ENCODE measurements around the gene ADIPOR1.
A peak's percentile ranks its signal among the peaks of the same experiment; 100 is the strongest.

The ADIPOR1 gene

DNA sequence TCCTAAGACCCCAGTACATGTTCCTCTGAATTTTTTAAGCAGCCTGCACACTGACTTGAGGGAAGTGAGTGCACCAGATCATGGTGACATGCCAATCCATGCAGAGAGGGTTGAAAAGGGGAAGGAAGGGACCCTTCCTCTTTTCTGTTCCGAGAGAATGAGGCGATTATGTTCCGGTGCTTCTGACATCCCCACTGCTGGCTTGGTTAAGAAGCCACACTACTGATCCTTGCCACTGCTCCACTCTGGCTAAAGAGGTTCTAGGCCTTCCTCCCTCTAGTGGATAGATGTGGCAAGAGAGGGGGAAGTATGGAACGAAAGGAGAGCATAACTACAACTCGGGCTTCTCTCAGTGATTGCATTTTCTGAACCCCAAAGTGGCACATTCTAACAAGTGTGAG, 10.8 kb upstream of the ADIPOR1 start:
- peak; percentile 81 for DNase-seq (ENCODE audit: low spot score)

DNA sequence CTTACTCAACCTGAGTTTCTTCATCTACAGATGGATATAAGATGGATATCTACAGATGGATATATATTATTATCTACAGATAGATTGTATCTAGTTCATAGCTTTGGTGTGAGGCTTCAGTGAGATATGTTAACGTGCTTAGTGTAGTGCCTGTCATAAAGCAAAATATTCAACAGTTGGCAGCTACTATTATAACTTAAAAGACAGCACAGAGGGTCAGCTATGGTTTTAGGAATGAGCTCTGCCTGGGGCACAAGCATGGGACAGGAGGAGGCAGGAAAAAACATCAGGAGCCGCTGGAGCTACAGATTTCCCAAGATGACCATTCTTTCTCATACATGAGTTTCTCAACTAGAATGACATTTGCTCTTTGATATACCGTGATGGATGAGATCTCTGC, 10.2 kb upstream of the ADIPOR1 start:
- DNase-seq (ENCODE audit: low spot score) = no peak

DNA sequence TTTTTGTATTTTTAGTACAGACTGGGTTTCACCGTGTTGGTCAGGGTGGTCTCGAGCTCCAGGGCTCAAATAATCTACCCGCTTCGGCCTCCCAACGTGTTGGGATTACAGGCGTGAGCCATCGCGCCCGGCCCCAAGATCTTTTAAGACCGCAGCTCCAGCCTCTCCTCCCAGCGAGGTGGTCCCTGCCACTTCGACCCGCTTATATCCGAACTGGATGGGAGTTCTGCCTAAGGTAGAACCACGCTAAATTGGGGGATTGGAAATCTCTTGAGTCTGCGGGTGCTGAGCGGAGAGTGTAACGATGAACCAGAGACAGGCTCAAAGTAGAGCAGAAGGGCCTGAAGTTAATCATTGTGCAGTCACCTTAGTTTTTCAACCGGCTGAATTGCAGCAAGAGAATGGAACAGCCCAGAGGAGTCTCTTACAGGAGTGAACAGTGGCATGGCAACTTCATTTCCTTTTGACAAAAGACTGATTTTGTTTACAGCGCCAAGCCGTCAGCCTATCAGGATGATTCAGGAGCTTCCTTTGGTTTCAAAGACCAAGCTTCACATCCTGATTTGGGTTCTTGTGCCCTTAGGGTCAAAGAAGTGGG, 9.7 kb upstream of the ADIPOR1 start:
- DNase-seq (ENCODE audit: low spot score) = peak; percentile 46

DNA sequence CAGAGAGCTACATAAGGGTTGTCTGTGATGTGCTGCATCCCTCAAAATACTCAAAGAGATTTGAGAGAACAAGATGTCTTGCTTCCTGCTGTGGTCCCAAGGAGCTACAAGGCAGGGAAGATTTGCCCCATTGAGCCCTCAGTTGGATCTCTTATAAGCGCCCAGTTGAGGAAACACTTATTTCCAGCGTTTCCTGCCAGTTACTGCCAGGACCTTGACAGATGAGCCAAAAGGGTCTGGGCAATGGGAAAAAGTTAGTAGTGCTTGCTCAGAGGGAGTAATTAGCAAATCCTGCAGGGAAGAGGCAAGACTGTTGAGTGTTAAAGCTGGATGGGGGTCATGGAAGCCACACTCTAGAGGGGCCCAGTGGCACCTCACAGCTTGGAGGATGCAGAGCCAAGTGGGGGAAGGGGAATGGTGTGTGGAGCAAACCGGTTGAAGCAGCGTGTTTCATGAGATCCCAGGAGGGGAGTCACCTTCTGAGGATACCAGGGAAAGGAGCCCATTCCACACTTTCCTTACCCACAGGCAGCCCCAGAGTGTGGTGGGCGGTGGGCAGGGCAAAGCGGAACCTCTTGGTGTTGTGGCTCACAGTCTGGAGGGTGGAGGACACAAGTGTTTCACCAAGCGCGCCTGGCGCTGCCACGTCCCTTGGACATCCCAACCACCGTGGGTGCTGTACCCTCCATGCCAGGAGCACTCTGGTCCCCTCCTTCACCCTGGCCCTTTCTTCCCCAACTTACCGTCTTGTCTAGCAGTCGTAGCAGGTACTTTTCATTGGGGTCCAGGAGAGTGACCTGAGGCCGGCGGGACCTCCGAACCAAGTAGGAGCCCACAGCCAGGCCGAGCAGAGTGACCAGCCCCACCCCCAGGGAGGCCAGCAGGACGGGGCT, 8.1 kb upstream of the ADIPOR1 start:
- no peak for DNase-seq (ENCODE audit: low spot score)

DNA sequence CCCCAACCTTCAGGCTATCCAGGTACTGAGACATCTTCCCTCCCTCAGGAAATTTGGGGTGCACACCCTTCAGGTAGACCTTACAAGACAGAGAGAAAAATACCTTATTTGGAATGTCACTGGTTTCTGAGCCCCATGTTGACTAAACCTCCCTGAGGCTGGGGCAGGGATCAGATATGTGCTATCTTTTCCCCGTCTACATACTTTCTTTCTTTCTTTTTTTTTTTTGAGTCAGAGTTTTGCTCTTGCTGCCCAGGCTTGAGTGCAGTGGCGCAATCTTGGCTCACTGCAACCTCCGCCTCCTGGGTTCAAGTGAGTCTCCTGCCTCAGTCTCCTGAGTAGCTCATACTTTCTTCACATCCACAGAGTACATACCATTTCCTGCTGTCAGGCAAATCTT, 7.3 kb upstream of the ADIPOR1 start:
- no peak for DNase-seq (ENCODE audit: low spot score)

DNA sequence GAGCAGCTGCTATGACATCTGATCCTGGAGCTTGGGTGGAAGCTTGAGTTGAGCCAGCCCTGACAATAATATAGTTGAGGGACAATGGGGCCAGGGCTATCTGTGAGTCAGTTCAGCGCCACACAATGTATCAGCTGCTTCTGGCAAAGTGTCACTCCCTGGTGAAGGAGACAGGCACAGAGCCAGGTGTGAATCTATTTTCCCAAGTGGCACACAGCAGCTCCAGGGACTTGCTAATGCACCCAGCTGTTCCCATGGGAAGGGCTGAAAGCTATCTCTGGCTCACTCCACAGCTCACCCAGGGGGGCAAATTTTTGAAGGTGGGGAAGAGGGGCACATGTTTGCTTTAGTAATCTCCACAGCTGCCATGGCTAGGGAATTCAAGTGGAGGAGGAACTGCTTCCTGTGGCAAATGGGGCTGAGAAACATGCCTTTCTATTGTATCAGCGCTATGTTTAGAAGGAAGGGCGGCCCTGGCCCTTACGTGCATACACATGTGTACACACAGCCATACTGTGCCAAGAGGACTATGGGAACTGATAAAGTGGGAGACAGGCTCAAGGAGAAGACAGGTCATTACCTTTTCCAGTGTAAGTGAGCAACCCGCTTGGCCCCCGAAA, 6.8 kb upstream of the ADIPOR1 start:
- DNase-seq (ENCODE audit: low spot score) = no peak

DNA sequence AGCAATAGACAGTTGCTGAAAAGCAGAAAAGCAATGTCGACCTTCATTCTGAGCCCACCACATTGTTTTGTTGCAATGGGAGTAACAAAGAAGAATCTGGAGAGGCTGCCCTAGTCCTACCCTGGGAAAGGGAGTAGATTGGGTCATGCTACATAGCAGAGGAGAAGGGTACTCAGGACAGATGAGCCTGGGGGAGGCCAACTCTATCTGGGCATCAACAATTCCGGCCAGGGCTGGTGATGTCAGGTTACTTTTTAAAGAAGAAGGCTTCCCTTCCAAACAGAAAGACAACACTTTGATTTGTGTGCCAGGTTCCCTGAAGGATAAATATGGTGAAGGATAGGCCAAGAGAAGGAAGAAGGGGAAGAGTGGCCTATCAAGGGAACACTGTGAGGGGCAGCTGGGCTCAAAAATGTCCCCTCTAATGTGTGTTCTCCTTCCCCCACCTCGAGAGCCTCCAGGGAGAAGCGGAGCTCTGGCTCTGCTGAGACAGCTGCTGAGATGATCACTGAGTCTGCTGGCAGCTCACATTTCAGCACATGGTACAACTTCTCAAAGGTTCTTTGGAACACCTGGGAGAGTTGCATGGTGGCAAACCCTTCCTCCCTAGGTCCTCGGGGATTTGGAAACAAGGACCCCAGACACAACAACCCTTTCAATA, 3.2 kb upstream of the ADIPOR1 start:
- DNase-seq (ENCODE audit: low spot score) = no peak

DNA sequence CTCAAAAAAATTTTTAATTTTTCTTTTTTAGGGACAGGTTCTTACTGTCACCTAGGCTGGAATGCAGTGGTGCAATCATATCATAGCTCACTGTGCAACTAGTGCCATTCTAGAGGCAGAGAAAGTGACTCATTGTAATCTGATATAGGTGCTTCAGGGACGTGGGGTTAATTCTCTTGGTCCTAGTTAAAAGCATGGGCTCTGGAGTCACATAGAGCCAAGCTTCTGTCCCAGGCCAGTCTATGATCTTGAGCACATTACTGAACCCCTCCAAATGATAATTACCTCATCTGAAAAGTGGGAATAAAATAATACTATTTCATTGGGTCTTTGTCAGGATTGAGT, 1.1 kb upstream of the ADIPOR1 start:
- DNase-seq (ENCODE audit: low spot score) = peak; percentile 40

DNA sequence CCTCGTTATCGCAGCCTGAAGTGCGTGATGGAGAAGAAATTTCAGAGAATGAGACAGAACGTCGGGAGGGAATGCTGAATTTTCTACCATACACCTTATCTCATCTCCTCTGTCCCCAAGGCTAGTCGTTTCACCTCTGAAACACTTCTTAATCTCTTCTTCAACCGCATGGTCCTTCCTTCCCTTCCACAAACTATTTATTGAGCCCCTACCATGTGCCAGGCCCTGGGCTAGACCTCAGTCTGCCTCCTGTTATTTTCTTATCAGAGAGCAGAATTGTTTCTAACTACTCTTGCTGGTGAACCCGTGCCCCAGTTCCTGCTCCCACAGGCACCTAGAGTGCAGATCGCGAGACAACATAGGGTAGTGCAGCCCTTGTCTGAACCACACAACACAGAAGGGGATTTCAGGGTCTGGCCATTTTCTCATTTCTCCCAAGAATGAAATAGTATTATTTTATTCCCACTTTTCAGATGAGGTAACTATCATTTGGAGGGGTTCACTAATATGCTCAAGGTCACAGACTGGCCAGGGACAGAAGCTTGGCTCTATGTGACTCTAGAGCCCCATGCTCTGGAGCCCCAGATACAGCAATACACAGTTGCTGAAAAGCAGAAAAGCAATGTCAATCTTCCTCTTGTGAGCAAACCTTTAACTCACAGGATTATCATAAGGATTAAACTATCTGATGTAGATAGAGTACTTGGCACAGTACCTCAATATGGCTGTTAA, 598 bp upstream of the ADIPOR1 start:
- peak; percentile 38 for DNase-seq (ENCODE audit: low spot score)

DNA sequence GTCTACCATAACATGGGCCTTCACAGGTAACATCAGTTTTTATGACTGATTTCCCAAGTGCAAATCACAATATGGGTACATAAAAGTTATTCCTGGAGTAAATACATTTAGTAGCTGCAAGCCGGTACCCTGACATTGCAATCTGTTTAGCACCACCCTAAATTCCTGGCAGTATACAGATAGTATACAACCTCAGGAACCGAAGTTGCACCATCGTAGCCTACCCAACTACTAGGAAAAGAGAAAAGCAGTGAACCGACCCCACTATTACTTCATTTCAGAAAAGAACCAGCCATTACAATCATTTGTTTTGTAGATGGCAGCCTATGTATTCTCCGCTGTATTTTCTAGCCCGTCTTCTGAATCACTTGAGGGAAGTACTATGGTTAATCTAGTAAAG, 1.1 kb downstream of the ADIPOR1 start:
- no peak for DNase-seq (ENCODE audit: low spot score)

DNA sequence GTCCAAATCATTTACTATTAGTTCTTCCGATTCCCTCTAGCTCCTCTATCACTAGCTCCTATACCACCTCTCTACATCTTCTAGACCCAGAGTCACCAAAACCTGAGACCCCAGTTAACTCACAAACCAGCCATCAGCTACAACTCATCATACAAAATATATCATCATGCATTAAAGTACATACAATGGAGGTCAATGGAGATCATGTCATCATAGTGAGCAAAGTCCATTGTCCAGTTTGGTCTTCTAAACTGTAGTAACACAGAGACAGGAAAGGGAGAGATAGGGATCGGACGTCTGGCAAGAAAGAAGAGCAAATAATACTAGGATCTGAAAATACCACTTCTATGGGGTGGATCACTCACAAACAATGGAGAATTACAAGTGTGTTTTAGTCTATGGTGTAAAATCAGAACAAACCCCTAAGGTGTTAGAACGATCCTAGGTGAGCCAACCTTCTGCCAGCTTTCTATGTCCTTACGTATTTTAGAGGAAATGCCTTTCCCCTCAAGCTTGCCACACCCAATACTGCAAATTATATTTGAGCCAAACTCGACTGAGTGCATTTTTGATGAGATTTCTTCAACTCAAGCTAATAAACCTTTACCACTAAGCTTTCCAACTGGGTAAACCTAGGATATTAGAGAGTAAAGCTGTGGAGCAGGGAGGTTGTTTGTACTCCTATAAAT, 3.9 kb downstream of the ADIPOR1 start:
- DNase-seq (ENCODE audit: low spot score) = no peak

DNA sequence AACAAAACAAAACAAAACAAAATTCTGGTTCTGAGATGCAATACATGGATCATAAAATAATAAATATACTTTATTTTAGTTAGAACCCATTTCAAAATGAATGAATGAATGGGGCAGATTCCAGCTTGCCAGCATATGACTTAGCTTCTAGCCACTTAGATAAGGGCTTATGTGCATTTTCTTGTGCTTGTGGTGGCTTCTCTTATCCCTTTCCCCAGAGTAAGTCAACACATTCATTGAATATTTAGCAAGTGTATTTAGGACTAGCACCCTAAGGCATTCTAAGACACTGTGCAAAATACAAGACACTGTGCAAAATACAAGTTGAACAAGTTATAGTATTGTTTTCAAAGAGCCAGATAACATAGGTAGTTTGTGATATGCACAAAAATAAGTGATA, 4.7 kb downstream of the ADIPOR1 start:
- DNase-seq (ENCODE audit: low spot score) = no peak

DNA sequence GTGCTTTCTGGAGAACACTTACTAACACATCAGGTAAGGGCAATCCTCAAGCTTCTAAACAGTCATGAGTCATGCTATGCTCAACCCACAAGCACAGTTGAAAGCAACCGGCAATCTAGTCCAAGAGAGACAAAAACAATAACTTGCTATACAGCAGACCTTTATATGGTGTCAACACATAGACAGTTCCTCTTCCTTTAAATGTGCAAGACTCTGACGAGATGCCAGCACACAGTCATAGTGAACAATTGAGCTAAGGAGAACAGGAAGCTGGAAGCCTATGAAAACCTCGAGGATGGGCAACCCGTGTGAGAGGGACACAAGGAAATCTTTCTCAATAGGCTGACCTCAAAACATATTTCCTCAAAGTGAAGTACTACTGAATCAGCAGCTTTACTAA, 5.3 kb downstream of the ADIPOR1 start:
- no peak for DNase-seq (ENCODE audit: low spot score)

DNA sequence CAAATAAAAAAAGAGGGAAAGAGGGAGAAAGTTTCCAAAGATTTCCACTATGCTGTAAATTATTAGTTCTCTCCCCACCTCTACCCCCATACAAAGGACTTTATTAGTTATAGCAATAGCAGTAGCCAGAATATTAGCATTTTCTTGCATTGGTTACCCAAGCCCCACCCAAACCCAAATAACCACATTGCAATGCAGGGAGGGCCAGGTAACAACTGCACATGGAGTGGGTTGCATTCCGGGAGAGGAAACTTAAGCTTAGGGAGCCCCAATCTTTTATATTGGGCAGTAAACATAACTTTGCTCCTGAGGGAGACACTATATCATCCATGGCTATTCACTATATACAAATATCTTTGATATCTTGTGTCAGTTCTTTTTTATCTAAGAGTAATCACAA, 6.0 kb downstream of the ADIPOR1 start:
- DNase-seq (ENCODE audit: low spot score) = no peak

DNA sequence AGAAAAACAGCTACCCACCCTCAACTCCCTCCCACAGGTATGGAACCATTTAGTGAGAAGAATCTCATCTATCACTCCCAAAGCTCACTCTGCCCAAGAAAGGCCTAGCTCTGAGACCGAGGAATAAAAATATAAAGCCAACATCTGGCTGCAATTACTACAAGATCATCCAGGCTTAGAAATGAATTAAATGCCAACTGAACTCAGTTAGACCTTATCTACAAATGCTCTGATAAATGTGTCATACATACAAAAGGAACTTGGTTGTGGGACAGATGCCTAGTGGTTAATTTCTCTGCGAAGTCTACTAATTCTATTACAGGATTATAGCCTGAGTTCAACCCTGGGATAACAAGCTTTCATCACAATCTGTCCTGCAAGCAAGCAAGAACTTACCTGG, 6.7 kb downstream of the ADIPOR1 start:
- DNase-seq (ENCODE audit: low spot score) = no peak

DNA sequence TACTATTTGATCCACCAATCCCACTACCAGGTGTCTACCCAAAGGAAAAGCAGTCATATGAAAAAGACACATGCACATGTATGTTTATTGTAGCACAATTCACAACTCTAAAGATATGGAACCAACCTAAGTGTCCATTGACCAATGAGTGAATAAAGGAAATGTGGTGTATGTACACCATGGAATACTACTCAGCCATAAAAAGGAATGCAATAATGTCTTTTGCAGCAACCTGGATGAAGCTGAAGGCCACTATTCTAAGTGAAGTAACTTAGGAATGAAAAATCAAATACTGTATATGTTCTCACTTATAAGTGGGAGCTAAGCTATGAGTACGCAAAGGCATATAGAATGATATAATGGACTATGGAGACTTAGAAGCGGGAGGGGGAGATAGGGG, 12.6 kb downstream of the ADIPOR1 start:
- no peak for DNase-seq (ENCODE audit: low spot score)

DNA sequence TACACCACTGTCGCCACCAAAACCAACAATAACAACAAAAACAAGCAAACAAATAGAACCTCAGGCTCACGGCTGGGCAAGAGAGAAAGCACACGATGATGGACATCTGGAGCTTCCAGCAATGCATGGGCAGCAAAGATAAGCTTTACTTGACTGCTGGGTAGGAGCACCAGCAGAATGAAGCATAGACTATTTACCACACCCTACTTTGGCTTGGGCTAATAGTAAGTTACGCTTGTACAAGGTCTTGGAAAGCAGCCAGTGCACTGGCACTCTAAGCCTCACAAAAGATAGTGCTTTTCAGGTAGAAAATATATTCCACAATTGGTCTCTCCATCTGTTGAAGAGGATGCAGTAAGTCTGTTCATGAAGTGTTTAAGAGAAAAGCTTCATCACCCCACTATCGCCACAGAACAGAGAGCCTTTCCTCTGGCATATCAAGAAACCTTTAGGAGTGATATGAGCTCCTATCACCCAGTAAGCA, 13.6 kb downstream of the ADIPOR1 start:
- DNase-seq (ENCODE audit: low spot score) = no peak

DNA sequence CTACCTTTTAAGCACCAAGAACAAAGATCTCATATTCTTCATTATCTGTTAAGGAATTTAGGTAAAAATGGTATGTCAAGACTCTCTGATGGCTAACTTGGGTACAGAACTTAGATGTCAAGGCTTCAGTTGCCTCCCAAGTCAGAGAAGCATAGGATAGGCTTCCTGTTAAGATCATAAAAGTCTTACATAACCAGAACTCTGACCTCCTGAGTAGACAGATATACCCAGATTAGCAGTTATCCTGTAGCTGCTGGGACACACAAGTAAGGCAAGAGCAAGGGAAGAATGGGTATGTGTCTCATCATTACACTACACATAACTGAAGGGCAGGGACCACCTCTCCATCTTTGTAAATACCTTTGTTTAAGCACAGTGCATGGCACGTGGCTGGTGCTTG, 15.7 kb downstream of the ADIPOR1 start:
- no peak for DNase-seq (ENCODE audit: low spot score)

DNA sequence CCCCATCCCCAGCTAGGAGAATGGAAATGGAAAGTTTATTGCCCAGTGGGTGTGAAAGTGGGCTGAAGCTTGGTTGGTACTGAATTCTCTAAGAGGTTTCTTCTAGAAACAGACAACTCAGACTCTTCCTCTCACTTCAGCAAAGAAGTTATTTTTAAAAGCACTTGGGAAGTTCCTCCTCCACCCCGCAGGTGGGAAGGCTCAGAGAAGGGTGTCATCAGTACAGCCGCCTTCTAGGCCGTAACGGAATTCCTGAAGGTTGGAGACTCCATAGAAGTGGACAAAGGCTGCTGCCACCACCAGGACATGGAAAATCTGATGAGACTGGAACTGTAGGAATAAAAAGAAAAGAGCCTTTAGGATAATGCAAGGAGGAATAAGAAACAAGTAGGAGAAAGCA, 16.7 kb downstream of the ADIPOR1 start:
- no peak for DNase-seq (ENCODE audit: low spot score)

DNA sequence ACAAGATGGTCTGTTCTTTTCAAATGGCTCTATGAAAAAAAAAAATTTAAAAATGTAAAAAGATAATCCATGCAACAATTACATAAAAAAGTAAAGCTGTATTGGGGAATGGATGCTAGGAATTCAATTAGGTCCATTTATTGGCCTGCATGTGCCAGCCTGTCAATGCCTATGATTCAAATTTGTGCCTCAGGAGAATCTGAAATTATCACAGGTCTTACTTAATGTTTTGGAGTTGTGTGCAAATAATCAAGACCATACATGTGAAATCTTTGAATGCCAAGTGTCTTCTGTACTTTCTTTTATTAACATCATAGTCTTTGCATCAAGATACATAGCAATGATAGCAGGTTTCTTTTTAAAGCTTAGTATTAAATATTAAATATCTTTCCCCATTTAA, 17.6 kb downstream of the ADIPOR1 start:
- DNase-seq (ENCODE audit: low spot score) = no peak

DNA sequence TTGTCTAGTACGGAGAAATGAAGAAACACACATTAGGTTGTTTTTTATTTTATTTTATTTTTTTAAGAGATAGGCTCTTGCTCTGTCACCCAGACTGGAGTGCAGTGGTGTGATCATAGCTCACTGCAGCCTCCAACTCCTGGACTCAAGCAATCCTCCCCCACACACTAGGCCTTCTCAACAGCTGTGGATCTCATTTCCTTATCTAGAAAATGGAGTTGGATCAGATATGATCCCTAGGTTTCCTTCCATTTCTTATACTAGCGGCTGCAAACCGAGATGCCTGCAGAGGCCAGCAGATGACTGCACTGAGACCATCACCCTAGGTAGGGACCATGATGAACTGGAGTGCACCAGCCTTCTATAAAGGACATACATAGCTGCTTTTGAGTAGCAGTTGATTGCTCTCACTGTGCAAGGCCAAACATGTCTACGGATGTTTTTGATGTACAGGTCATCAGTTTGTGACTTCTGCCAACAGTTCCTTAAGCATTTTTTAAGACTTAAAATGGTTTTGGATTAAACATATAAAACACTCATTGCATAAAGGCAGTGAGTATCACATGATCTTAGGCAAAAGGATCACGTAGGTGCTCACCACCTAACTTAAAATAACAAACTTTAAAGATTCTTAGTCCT, 19.7 kb downstream of the ADIPOR1 start:
- no peak for DNase-seq (ENCODE audit: low spot score)
